Non-pigmented ciliary epithelial cell (primary cell): Measurements from ENCODE around the gene EID2.

Source experiments
- DNase-seq: peaks from one replicate; pipeline ENCODE4 v3.0.0-alpha.2; 2010; ENCODE audit warnings: low read depth

Gene EID2

DNA sequence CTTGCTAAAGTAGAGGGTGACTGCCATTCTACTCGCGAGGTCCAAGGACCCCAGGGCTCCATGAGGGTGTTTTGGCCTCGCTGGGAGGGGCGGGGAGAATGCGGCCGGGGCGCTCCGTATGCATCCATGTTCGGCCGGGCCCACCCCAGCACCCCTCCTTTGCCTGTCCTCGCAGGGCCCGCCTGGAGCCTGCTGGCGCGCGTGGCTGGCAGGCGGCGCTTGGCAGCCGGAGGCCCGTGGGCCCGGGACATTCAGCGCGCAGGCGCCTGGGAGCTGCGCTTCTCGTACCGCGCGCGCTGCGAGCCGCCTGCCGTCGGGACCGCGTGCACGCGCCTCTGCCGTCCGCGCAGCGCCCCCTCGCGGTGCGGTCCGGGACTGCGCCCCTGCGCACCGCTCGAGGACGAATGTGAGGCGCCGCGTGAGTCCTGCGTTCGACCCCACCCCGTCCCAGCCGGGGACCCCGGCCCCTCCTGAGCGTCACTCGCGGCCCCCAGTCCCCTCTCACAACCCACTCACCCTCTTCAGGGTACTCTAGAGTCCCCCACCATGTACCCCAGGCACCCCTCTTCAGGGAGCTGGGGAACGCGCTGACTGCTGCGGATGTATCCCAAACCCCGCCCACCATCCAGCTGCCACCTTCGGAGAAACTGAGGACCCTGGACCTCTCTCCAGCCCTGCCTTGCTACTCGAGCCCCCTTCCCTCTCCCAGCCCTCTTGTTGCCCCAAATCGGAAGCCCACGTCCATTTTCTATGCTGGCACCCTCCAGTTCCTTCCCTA, 37.1 kb downstream of the EID2 start:
- no peak for DNase-seq

DNA sequence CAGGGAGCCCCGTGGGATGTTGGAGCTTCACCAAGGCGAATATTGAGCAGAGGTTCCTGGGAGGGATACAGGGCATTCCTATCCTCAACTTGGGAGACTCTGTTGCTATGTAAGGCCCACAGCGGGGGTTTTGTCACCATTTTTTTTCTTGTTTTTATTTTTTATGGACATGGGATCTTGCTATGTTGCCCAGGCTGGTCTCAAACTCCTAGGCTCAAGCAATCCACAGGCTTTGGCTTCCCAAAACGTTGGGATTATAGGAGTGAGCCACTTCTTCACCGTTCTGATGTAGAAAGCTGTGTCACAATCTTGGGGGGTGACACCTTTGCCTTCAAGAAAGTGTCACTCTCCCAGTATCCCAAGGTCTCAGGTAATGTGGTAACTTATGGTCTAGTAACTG, 38.6 kb downstream of the EID2 start:
- no peak for DNase-seq

DNA sequence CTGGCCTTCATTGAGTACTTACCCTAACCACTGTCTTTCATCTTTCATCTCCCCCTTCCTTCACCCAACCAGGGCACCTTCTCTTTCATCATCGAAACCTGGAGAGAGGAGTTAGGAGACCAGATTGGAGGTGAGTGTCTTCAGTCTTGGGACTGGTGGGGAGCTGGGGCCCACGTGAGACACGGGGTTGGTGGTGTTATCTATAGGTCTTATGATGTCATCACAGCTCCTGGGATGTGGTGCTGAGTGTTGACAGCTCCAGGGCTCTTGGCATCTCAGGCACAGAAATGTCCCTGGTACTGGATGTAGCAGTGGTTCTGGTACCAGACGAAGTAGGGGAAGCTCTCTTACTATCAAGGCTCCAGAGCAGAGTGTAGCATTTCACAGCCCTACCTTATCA, 39.4 kb downstream of the EID2 start:
- DNase-seq: no peak

DNA sequence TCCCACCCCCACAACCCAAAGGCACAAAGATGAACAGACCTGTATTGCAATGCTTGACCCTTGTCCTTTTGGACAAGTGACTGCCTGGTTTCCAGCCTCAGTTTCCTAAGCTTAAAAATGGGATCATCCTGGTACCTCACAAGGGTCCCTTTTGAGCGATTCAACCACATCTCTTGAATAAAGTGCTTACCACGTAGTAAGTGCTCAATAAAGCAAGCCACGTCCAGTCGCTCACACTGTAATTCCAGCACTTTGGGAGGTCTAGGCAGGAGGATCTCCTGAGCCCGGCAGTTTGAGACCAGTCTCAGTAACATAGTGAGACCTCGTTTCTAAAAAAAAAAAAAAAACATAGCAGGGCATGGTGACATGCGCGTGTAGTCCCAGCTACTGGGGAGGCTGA, 40.0 kb downstream of the EID2 start:
- no peak for DNase-seq

DNA sequence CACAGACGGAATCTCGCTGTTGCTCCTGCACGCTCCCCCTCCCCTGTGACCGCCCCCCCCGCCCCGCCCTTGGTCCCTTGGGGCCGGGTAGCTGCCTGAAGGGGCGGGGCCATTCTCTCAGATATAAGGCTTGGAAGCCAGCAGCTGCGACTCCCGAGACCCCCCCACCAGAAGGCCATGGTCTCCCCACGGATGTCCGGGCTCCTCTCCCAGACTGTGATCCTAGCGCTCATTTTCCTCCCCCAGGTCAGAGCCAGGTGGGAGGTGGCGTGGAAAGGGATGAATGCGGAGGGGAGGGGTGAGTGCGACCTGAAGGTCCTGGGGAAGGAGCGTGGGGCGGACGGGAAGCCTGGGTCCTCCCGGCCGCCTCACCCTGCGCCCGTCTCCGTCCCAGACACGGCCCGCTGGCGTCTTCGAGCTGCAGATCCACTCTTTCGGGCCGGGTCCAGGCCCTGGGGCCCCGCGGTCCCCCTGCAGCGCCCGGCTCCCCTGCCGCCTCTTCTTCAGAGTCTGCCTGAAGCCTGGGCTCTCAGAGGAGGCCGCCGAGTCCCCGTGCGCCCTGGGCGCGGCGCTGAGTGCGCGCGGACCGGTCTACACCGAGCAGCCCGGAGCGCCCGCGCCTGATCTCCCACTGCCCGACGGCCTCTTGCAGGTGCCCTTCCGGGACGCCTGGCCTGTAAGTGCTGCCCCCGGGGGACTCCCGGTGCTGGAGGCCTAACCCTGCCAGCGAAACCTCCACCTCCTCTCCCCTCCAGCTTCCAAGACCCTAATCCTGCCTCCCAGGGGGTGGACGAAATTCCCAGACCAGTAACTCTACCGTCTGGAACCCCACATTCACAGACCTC, 40.9 kb downstream of the EID2 start, which contains the start of gene DLL3:
Gene DLL3 (plus strand): TSS at position 150 of the 845 bp plus-strand sequence. CDS start 28 bp downstream, at position 178.
- DNase-seq: no peak

DNA sequence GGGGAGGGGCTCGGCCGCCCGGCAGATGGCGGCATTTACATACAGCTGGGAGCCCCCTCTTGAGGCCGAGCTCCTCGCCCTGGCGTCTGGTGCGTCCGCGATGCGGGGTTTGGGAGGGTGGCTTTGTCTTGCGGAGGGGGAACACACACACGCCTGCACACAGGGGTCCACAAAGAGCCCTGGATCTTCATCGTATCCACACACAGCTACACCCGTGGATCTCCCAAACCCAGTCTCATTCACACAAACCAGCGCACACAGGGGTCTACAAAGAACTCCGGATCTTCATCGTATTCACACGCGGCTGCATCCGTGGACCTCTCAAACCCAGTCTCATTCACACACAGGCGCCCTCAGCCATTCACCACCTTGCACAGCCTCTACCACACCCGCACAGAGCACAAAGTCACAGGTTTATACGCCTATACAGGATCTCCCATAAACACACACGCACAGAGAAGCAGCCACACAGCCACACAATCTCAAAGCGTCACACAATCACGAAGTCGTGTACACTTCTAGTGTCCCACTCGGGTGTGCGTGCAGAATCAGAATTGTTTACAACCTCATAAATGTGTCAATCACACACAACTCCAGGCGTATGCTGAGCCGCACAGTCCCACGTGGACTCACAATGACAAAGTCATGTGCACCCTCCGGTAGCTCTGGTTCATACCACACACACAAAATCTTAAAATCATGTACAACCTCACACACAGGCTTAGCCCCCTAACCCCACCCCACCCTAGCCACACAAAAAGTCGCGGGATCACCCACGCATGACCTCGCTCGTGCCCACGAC, 41.8 kb downstream of the EID2 start:
- no peak for DNase-seq

DNA sequence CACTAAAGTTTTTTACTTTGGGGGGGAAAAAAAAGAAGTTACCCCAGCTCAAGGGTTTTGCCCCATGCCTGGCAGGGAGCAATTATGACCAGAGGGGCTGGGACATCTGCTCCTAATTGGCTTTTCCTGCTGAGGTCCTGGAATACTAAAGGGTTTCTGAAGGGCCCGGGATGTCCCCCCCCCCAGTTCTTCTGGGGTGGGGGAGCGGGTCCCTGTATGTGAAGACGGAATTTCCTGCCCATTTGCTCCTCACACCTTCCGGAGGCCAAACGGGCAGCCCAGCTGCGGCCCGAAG, 42.3 kb downstream of the EID2 start:
- no peak for DNase-seq

DNA sequence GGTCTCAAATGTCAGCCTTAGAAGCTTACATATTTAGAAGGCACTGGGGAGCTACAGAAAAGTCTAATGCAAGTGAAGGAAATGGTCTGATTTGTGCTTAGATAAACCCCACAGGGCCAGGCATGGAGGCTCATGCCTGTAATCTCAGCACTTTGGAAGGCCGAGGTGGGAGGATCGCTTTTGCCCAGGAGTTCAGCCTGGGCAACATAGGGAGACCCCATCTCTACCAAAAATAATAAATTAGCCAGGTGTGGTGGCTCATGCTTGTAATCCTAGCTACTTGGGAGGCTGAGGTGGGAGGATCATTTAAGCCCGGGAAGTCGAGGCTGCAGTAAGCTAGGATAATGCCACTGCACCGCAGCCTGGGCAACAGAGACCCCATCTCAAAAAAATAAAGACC, 43.9 kb downstream of the EID2 start:
- DNase-seq: no peak

DNA sequence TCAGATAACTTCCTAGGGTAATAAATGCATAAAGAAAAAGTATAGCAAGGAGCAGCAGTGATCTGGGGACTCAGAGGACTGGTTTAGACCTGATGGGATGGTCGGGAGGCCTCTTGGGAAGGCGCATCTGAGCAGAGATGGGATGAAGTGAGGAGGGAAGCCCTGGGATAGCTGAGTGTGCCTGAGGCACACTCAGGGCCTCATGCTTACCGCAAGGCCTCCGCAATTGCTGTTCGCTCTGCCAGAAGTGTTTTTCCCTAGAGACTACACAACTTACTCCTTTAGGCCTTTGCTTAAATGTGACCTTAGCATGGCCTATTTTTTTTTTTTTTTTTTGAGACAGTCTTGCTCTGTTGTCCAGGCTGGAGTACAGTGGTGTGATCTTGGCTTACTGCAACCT, 45.3 kb downstream of the EID2 start:
- DNase-seq: no peak

DNA sequence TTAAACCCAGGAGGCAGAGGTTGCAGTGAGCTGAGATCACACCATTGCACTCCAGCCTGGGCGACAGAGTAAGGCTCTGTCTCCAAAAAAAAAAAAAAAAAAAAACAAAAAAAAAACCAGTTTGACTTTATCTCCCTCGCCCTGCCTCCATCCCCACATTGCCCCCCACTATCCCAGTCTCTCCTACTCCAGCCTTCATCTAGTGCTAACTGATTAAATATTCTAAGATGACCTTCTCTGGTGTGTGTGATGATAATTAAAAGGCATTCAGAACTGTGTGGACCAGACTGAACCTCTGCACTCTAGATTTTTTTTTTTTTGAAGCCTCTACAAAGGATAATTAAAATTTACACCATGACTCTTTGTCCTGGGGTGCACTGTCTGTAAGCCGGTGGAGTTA, 47.2 kb downstream of the EID2 start:
- DNase-seq: no peak

DNA sequence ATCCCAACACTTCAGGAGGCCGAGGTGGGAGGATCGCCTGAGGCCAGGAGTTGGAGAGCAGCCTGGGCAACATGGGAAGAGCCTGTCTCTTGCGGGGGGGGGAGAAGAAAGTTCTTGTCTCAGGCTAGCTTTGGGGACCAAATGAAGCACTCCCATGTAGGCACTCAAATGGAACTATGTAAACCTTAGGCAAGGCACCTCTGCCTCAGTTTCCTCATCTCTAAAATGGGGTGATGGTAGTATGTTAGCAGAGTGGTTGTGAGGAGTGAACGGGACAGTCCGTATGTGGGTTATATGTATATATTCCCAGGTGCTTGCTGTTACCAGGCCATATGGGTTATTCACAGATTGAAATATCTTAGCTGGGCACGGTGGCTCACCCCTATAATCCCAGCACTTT, 47.7 kb downstream of the EID2 start:
- DNase-seq: no peak

DNA sequence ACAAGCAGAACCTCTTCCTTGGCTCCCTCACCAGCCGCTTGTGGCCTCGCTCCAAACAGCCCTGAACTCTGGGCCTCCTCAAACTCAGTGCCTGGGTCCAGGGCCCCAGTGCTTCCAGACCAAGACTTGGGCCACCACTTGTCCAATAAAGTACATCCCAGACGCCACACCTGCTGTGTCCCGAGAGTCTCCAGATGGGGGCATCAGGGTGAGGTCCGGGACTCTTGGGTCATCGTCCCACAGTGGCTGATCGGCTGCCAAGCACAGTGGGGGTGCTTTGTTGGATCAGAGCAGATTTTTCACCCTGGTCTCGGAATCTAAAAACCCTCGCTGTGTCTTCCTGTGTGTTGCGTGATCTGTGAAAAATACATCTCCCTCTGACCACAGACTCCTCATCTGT, 50.2 kb downstream of the EID2 start:
- no peak for DNase-seq
